ENCODE results near the gene RNF43.

RNF43 gene

DNA sequence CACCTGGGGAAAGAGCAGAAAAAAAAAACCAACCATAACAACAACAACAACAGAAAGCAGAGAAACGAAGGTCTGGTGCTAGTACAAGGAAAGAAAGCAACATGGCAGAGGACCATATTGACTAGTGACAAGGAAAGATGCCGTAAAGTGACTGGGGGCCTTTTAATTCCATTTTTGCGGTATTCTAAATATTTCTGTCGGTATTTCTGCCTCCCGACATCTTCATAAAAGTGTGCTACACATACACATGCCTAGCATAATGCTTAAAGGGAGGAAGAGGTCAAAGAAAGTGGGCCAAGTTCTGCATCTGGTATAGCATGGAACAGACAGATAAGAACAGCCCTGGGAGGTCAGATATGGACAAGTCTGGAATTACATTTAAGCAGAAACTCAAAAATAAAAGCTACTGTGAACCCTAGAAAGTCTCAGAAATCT lies 19.5 kb upstream of the RNF43 start:
- H3K23ac ChIP-seq (ENCODE audit: low read length), result no peak overlapping the region
- no peak overlapping the region for H2BK15ac ChIP-seq (replicated peaks; ENCODE audit: low read depth)
- H3K79me1 ChIP-seq (ENCODE audit: low read length), result no peaks in the 10 kb centered on the region
- H2AK5ac ChIP-seq (ENCODE audit: low read length), result no peak overlapping the region
- no peak overlapping the region for H2BK120ac ChIP-seq (ENCODE audit: low read depth, low read length)
- no peak overlapping the region for H3K18ac ChIP-seq (ENCODE audit: low read length)
- no peak overlapping the region for H3K56ac ChIP-seq (ENCODE audit: low read length)
- no peak overlapping the region for H2BK5ac ChIP-seq (ENCODE audit: low read length)
- H3K27me3 ChIP-seq (ENCODE audit: insufficient read depth, low read length, poor library complexity), result no peaks in the 10 kb centered on the region
- no peak overlapping the region for H4K5ac ChIP-seq (ENCODE audit: low read length)
- no peak overlapping the region for H3K27ac ChIP-seq (ENCODE audit: low read depth, low read length)
- no peak overlapping the region for H3K9ac ChIP-seq (ENCODE audit: low read length)
- no CpG with 5 or more reads among the region's 5 CpGs for WGBS (ENCODE audit: extremely low coverage, insufficient coverage, low lambda C conversion rate)
- no peak overlapping the region for H3K4me3 ChIP-seq (ENCODE audit: low read length)
- no peak overlapping the region for H3K4ac ChIP-seq (ENCODE audit: low read depth, low read length)
- no peaks in the 10 kb centered on the region for H3K79me2 ChIP-seq (ENCODE audit: control insufficient read depth, insufficient read depth, low read length)
- DNase-seq, result no peak
- H4K8ac ChIP-seq (ENCODE audit: low read depth, low read length), result no peak overlapping the region
- H3K4me1 ChIP-seq (ENCODE audit: control insufficient read depth, low read depth, low read length), result no peaks in the 10 kb centered on the region
- no peak overlapping the region for H3K4me2 ChIP-seq (ENCODE audit: low read length)
- H3K36me3 ChIP-seq (ENCODE audit: control insufficient read depth, insufficient read depth, low read length), result no peaks in the 10 kb centered on the region

DNA sequence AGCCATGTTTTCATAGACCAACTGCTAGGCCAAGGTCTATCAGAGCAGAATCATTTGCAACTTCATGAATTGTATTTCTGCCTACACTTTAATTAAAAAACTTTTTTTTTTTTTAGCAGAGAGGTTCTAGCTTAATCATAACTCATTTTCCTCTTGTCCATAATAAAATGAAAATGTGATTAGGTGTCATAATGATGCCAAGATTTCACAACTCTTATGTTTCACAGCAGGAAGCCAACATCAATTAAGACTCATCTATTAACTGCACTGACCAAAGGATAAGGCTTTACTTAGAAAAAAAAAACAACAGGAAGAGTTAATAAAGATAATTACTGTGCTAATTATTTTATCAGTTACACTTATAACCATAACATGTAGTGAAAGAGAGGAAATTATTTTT lies 18.9 kb upstream of the RNF43 start:
- H4K5ac ChIP-seq (ENCODE audit: low read length), result no peak overlapping the region
- H4K8ac ChIP-seq (ENCODE audit: low read depth, low read length), result no peak overlapping the region
- H3K27ac ChIP-seq (ENCODE audit: low read depth, low read length), result no peak overlapping the region
- no peaks in the 10 kb centered on the region for H3K27me3 ChIP-seq (ENCODE audit: insufficient read depth, low read length, poor library complexity)
- no peaks in the 10 kb centered on the region for H3K79me2 ChIP-seq (ENCODE audit: control insufficient read depth, insufficient read depth, low read length)
- H3K4me2 ChIP-seq (ENCODE audit: low read length), result no peak overlapping the region
- no peak overlapping the region for H2AK5ac ChIP-seq (ENCODE audit: low read length)
- H3K4me3 ChIP-seq (ENCODE audit: low read length), result no peak overlapping the region
- H3K36me3 ChIP-seq (ENCODE audit: control insufficient read depth, insufficient read depth, low read length), result no peaks in the 10 kb centered on the region
- no peak for DNase-seq
- no peak overlapping the region for H2BK15ac ChIP-seq (replicated peaks; ENCODE audit: low read depth)
- no peak overlapping the region for H3K18ac ChIP-seq (ENCODE audit: low read length)
- no peak overlapping the region for H3K23ac ChIP-seq (ENCODE audit: low read length)
- no peak overlapping the region for H3K9ac ChIP-seq (ENCODE audit: low read length)
- H3K4ac ChIP-seq (ENCODE audit: low read depth, low read length), result no peak overlapping the region
- H2BK120ac ChIP-seq (ENCODE audit: low read depth, low read length), result no peak overlapping the region
- H2BK5ac ChIP-seq (ENCODE audit: low read length), result no peak overlapping the region
- H3K79me1 ChIP-seq (ENCODE audit: low read length), result no peaks in the 10 kb centered on the region
- H3K56ac ChIP-seq (ENCODE audit: low read length), result no peak overlapping the region
- H3K4me1 ChIP-seq (ENCODE audit: control insufficient read depth, low read depth, low read length), result no peaks in the 10 kb centered on the region

DNA sequence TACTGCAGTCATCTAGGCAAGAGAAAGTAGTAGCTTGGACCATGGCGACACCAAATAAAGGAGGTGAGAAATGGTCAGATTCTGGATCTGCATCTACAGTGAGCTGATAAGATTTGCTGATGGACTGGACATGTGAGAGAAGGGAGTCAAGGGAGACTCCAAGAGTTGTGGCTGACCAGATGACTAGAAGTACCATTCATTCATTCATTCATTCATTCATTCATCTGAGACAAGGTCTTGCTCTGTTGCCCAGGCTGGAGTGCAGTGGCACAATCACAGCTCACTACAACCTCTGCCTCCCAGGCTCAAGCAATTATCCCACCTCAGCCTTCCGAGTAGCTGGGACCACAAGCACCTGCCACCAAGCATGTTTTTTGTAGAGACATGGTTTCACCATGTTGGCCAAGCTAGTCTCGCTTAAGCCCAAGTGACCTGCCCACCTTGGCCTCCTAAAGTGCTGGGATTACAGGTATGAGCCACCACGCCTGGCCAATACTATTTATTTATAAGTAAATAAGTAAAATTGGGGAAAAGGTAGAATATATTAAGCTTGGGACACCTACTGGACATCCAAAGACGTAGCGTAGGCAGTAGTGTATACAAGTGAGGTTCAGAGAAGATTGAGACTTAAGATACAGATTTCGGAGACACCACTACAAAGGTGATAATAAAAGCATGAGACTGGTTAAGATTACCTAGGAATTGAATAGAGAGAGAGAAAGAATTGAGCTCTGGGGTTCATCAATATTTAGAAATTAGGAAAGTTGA lies 15.7 kb upstream of the RNF43 start:
- no peak overlapping the region for H2AK5ac ChIP-seq (ENCODE audit: low read length)
- no peaks in the 10 kb centered on the region for H3K79me1 ChIP-seq (ENCODE audit: low read length)
- no peak overlapping the region for H2BK5ac ChIP-seq (ENCODE audit: low read length)
- H3K4me1 ChIP-seq (ENCODE audit: control insufficient read depth, low read depth, low read length), result no peaks in the 10 kb centered on the region
- no peak overlapping the region for H2BK120ac ChIP-seq (ENCODE audit: low read depth, low read length)
- no peak overlapping the region for H3K23ac ChIP-seq (ENCODE audit: low read length)
- H3K56ac ChIP-seq (ENCODE audit: low read length), result no peak overlapping the region
- no peak overlapping the region for H3K4me3 ChIP-seq (ENCODE audit: low read length)
- H4K5ac ChIP-seq (ENCODE audit: low read length), result no peak overlapping the region
- no peaks in the 10 kb centered on the region for H3K79me2 ChIP-seq (ENCODE audit: control insufficient read depth, insufficient read depth, low read length)
- H4K8ac ChIP-seq (ENCODE audit: low read depth, low read length), result no peak overlapping the region
- H3K36me3 ChIP-seq (ENCODE audit: control insufficient read depth, insufficient read depth, low read length), result no peaks in the 10 kb centered on the region
- H3K27ac ChIP-seq (ENCODE audit: low read depth, low read length), result no peak overlapping the region
- no peak overlapping the region for H2BK15ac ChIP-seq (replicated peaks; ENCODE audit: low read depth)
- WGBS (ENCODE audit: extremely low coverage, insufficient coverage, low lambda C conversion rate), result no CpG with 5 or more reads among the region's 7 CpGs
- H3K4me2 ChIP-seq (ENCODE audit: low read length), result no peak overlapping the region
- H3K9ac ChIP-seq (ENCODE audit: low read length), result no peak overlapping the region
- H3K18ac ChIP-seq (ENCODE audit: low read length), result no peak overlapping the region
- H3K27me3 ChIP-seq (ENCODE audit: insufficient read depth, low read length, poor library complexity), result no peaks in the 10 kb centered on the region
- no peak overlapping the region for H3K4ac ChIP-seq (ENCODE audit: low read depth, low read length)
- DNase-seq, result no peak

DNA sequence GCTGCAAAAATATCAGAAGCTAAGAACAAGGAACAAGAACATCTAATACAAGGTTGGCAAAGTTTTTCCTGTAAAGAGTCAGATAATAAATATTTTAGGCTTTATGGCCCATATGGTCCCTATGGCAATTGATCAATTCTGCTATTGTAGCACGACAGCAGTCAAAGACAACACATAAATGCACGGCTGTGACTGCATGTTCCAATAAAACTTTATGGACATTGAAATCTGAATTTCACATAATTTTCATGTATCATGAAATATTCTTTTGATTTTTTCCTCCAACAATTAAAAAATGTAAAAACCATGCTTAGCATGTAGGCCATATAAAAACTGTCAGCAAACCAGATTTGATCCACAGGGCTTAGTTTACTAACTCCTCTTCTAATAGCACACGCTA lies 10.5 kb upstream of the RNF43 start:
- Histone ChIP-seq H3K4me3 (ENCODE audit: low read length) (no peak overlapping the region), H3K27ac (ENCODE audit: low read depth, low read length) (no peak overlapping the region), H3K56ac (ENCODE audit: low read length) (no peak overlapping the region), H2BK15ac (replicated peaks; ENCODE audit: low read depth) (no peak overlapping the region), H3K4me1 (ENCODE audit: control insufficient read depth, low read depth, low read length) (no peaks in the 10 kb centered on the region), H3K4me2 (ENCODE audit: low read length) (no peak overlapping the region), H3K27me3 (ENCODE audit: insufficient read depth, low read length, poor library complexity) (no peaks in the 10 kb centered on the region), H3K79me2 (ENCODE audit: control insufficient read depth, insufficient read depth, low read length) (no peaks in the 10 kb centered on the region), H3K9ac (ENCODE audit: low read length) (no peak overlapping the region), H4K5ac (ENCODE audit: low read length) (no peak overlapping the region), H3K23ac (ENCODE audit: low read length) (no peak overlapping the region), H2BK120ac (ENCODE audit: low read depth, low read length) (no peak overlapping the region), H3K36me3 (ENCODE audit: control insufficient read depth, insufficient read depth, low read length) (no peaks in the 10 kb centered on the region), H3K79me1 (ENCODE audit: low read length) (no peaks in the 10 kb centered on the region), H4K8ac (ENCODE audit: low read depth, low read length) (no peak overlapping the region), H3K18ac (ENCODE audit: low read length) (no peak overlapping the region), H2AK5ac (ENCODE audit: low read length) (no peak overlapping the region), H2BK5ac (ENCODE audit: low read length) (no peak overlapping the region), H3K4ac (ENCODE audit: low read depth, low read length) (no peak overlapping the region)
- DNase-seq, result no peak
- no CpG with 5 or more reads among the region's 3 CpGs for WGBS (ENCODE audit: extremely low coverage, insufficient coverage, low lambda C conversion rate)

DNA sequence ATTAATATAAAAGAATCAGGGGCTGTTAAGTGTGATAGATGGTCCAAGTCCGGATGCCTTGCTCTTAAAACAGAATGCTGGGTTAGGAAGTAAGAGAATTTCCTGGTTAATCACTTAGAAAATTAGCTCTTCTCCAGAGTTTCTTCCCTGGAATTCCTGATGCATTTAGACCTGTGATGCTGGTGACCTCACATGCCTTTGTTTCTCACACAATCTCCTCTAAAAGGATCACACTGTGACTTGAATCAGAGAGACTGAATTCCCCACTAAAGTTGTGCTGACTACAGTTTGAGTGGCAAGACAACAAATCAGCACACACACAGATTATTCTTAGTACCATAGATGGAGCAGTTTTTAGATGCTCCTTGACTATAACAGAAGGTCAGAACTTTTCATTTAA lies 4.4 kb upstream of the RNF43 start:
- H2AK5ac ChIP-seq (ENCODE audit: low read length), result no peak overlapping the region
- DNase-seq, result peak; percentile 75
- H2BK120ac ChIP-seq (ENCODE audit: low read depth, low read length), result no peak overlapping the region
- no peak overlapping the region for H2BK5ac ChIP-seq (ENCODE audit: low read length)
- no peak overlapping the region for H3K4me2 ChIP-seq (ENCODE audit: low read length)
- H3K4me3 ChIP-seq (ENCODE audit: low read length), result no peak overlapping the region
- H3K79me1 ChIP-seq (ENCODE audit: low read length), result no peaks in the 10 kb centered on the region
- H3K56ac ChIP-seq (ENCODE audit: low read length), result no peak overlapping the region
- no peaks in the 10 kb centered on the region for H3K4me1 ChIP-seq (ENCODE audit: control insufficient read depth, low read depth, low read length)
- no peak overlapping the region for H3K9ac ChIP-seq (ENCODE audit: low read length)
- no peaks in the 10 kb centered on the region for H3K36me3 ChIP-seq (ENCODE audit: control insufficient read depth, insufficient read depth, low read length)
- H2BK15ac ChIP-seq (replicated peaks; ENCODE audit: low read depth), result no peak overlapping the region
- no peak overlapping the region for H3K27ac ChIP-seq (ENCODE audit: low read depth, low read length)
- no peak overlapping the region for H4K5ac ChIP-seq (ENCODE audit: low read length)
- no peak overlapping the region for H3K23ac ChIP-seq (ENCODE audit: low read length)
- no peak overlapping the region for H4K8ac ChIP-seq (ENCODE audit: low read depth, low read length)
- H3K27me3 ChIP-seq (ENCODE audit: insufficient read depth, low read length, poor library complexity), result no peaks in the 10 kb centered on the region
- H3K4ac ChIP-seq (ENCODE audit: low read depth, low read length), result no peak overlapping the region
- WGBS (ENCODE audit: extremely low coverage, insufficient coverage, low lambda C conversion rate), result no CpG with 5 or more reads among the region's 1 CpG
- no peak overlapping the region for H3K18ac ChIP-seq (ENCODE audit: low read length)
- H3K79me2 ChIP-seq (ENCODE audit: control insufficient read depth, insufficient read depth, low read length), result no peaks in the 10 kb centered on the region

DNA sequence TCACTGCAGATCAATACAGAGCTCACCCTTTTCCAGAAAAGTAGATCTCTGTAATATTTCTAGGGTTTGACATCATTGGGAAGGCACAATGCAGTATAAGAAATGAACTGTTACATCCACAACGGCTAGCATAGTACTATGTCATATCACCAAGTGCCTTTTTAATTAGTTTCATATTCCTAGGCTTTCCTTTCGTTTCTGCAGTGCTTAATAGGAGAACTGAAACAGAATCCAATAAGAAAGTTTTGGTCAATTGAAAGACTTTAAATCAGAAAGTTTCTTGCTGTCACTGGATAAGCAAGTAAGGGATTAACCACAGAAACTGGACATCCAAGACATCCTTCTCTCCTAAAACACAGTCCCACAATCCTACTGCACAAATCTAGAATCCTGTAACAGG lies 3.5 kb upstream of the RNF43 start:
- H3K4me2 ChIP-seq (ENCODE audit: low read length), result no peak overlapping the region
- H2BK15ac ChIP-seq (replicated peaks; ENCODE audit: low read depth), result no peak overlapping the region
- H4K8ac ChIP-seq (ENCODE audit: low read depth, low read length), result no peak overlapping the region
- H3K56ac ChIP-seq (ENCODE audit: low read length), result no peak overlapping the region
- H2AK5ac ChIP-seq (ENCODE audit: low read length), result no peak overlapping the region
- no peak overlapping the region for H3K27ac ChIP-seq (ENCODE audit: low read depth, low read length)
- H3K36me3 ChIP-seq (ENCODE audit: control insufficient read depth, insufficient read depth, low read length), result no peaks in the 10 kb centered on the region
- H3K18ac ChIP-seq (ENCODE audit: low read length), result no peak overlapping the region
- no peaks in the 10 kb centered on the region for H3K79me1 ChIP-seq (ENCODE audit: low read length)
- H3K4ac ChIP-seq (ENCODE audit: low read depth, low read length), result no peak overlapping the region
- H3K27me3 ChIP-seq (ENCODE audit: insufficient read depth, low read length, poor library complexity), result no peaks in the 10 kb centered on the region
- no peak overlapping the region for H3K9ac ChIP-seq (ENCODE audit: low read length)
- no peak overlapping the region for H2BK120ac ChIP-seq (ENCODE audit: low read depth, low read length)
- H2BK5ac ChIP-seq (ENCODE audit: low read length), result no peak overlapping the region
- H3K4me1 ChIP-seq (ENCODE audit: control insufficient read depth, low read depth, low read length), result no peaks in the 10 kb centered on the region
- no peak overlapping the region for H3K23ac ChIP-seq (ENCODE audit: low read length)
- H3K79me2 ChIP-seq (ENCODE audit: control insufficient read depth, insufficient read depth, low read length), result no peaks in the 10 kb centered on the region
- no peak overlapping the region for H3K4me3 ChIP-seq (ENCODE audit: low read length)
- H4K5ac ChIP-seq (ENCODE audit: low read length), result no peak overlapping the region
- no CpG with 5 or more reads among the region's 2 CpGs for WGBS (ENCODE audit: extremely low coverage, insufficient coverage, low lambda C conversion rate)
- DNase-seq, result no peak
